KOPT-K1 (cell line): ENCODE measurements around the gene PROSER3.
"Not testable (repeated sequence)": the region's sequence is repeated elsewhere in the genome, so short reads cannot be mapped to it uniquely, and the experiment has no call there.

Experiments used
- H3K27ac ChIP-seq: fragments of 200-600 bp; sonication (generic); 2 replicates; pipeline ENCODE4 v1.5.1; 2016; ENCODE audit warnings: antibody characterized with exemption, mild to moderate bottlenecking, low read depth, low read length; ENCODE audit not compliant: poor library complexity, severe bottlenecking
- H3K36me3 ChIP-seq: fragments of 200-600 bp; sonication (generic); 2 replicates; pipeline ENCODE4 v1.5.1; 2017; ENCODE audit warnings: antibody characterized with exemption, mild to moderate bottlenecking, low read length, moderate library complexity; ENCODE audit not compliant: insufficient read depth
- H3K9me3 ChIP-seq: fragments of 200-600 bp; sonication (generic); 2 replicates; pipeline ENCODE4 v1.5.1; 2017; ENCODE audit warnings: antibody characterized with exemption, low read length, mild to moderate bottlenecking; ENCODE audit not compliant: insufficient read depth, poor library complexity, severe bottlenecking

The PROSER3 gene

DNA sequence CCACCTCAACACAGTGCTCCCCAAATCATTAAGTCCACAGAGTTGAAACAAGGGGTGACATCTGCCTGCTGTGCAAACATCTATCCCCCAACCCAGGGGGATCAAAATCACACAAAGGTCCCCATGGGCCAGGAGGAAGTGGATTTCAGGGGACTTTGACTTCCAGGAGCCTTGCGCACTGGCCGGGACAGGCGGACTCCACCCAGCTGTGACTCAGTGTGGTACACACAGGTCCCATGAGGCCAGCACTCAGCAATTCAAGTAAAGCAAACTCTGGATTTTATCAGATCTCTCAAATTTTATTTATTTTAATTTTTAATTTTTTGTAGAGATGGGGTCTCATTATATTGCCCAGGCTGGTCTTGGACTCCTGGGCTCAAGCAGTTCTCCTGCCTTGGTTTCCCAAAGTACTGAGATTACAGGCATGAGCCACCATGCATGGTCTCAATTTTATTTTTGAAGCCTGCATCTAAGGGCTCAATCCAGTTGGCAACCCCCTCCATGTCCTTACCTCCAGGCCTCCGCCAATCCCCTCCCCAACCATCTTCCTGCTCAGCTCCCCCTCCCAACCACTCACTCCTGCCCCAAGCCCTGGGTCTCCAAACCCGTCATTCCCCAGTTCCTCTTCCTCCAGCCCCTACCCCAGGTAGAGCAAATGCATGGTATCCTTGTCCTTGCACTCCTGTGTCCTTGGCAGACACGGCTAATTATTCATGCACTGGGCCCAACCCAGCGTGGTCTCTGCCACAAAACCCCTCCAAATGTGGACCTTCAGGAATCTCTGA is 35.6 kb downstream of the PROSER3 start:
- no peaks in the 10 kb centered on the region; the same call in 1 of the 2 replicates for H3K36me3 ChIP-seq
- H3K27ac ChIP-seq, result no peak overlapping the region
- H3K9me3 ChIP-seq, result no peaks in the 10 kb centered on the region

DNA sequence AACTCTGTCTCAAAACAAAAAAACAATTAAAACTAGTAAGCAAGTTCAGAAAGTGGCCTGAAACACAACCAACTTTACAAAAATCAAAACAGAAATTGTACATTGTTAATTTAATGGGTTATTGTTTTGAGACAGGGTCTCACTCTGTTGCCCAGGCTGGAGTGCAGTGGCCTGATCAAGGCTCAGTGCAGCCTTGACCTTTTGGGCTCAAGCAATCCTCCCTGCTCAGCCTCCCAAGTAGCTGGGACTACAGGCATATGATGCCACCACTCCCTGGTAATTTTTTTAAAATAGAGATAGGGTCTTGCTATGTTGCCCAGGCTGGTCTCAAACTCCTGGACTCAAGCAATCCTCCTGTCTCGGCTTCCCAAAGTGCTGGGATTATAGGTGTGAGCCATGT is 37.6 kb downstream of the PROSER3 start:
- H3K27ac ChIP-seq, H3K9me3 ChIP-seq, H3K36me3 ChIP-seq: not testable (repeated sequence)

DNA sequence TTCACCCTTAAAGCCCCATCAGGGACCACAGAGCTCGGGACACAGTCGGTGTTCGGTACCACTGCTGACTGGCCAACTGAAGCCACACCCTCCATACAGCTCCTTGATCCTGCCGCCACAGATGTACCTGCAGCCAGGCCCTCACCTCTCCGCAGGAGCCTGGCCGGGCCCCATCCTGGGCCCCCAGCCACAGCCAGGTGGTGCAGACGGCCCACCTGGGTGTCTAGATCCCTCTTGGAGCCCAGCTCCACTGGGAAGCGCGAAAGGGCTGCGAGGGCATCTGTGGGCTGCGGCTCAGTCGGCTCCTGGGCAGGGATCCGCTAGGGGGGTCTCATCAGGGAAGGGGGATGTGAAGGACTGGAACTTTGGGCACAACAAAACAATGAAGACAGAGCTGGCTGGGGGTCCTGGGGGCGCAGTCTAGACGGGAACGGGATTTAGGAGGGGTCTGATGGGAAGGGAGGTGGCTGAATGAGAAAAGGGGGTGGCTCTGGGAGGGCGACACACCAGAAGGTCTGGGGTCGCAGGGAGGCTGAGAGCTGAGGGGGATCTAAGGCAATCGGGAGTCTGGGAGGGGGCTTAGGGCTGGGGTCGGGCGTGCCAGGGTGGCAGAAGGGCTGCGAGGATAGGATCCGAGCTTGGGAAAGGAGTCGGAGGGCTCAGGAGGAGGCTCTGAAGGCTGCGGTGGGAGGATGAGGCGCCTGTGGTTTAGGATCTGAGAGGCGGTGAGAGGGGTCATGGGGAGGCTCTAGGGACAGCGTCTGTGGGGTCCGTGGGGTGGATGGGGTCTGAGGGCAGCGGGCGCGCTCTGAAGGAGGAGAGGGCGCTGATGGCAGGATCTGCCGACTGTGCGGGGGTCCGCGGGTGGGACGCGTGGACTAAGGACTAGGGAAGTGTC is 38.9 kb downstream of the PROSER3 start:
- H3K9me3 ChIP-seq, result no peaks in the 10 kb centered on the region
- H3K27ac ChIP-seq, result no peak overlapping the region
- no peaks in the 10 kb centered on the region for H3K36me3 ChIP-seq

- Histone ChIP-seq H3K9me3 (no peaks in the 10 kb centered on the region), H3K36me3 (no peaks in the 10 kb centered on the region), H3K27ac (no peak overlapping the region)
These were observed 39.7 kb downstream of the PROSER3 start for GRCh38 chr19:35797663-35798062.

- H3K36me3 ChIP-seq, result no peaks in the 10 kb centered on the region
- H3K27ac ChIP-seq, result no peak overlapping the region
- no peaks in the 10 kb centered on the region for H3K9me3 ChIP-seq
These were observed 43.9 kb downstream of the PROSER3 start for GRCh38 chr19:35801828-35802227.

GRCh38 chr19:35805526-35806102 is 47.6 kb downstream of the PROSER3 start:
- Histone ChIP-seq H3K9me3 (no peaks in the 10 kb centered on the region), H3K36me3 (no peaks in the 10 kb centered on the region), H3K27ac (no peak overlapping the region)

DNA sequence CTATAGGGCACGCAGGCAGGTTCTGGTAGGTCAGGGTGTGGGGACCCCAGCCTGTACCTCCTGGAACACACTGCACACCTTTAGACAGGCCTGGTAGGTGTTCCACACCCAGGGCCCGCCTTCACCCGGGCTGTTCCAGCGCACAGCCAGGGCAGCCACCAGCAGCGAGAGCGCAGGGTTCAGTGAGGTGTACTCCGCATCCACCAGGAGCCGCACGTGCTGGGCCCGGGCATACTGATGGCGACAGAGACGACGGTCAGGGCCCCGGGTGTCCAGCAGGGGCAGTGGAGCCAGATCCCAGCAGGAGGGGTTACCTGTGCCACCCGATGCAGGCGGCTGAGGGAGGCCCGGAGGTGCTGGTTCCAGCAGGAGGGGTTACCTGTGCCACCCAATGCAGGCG is 48.6 kb downstream of the PROSER3 start:
- no peak overlapping the region for H3K27ac ChIP-seq

GRCh38 chr19:35807633-35808032 is 49.7 kb downstream of the PROSER3 start:
- Histone ChIP-seq H3K27ac (no peak overlapping the region), H3K36me3 (no peaks in the 10 kb centered on the region), H3K9me3 (no peaks in the 10 kb centered on the region)

More for the DNA sequence above, 48.6 kb downstream of the PROSER3 start:
- no peaks in the 10 kb centered on the region for H3K36me3 ChIP-seq
- H3K9me3 ChIP-seq, result no peaks in the 10 kb centered on the region

DNA sequence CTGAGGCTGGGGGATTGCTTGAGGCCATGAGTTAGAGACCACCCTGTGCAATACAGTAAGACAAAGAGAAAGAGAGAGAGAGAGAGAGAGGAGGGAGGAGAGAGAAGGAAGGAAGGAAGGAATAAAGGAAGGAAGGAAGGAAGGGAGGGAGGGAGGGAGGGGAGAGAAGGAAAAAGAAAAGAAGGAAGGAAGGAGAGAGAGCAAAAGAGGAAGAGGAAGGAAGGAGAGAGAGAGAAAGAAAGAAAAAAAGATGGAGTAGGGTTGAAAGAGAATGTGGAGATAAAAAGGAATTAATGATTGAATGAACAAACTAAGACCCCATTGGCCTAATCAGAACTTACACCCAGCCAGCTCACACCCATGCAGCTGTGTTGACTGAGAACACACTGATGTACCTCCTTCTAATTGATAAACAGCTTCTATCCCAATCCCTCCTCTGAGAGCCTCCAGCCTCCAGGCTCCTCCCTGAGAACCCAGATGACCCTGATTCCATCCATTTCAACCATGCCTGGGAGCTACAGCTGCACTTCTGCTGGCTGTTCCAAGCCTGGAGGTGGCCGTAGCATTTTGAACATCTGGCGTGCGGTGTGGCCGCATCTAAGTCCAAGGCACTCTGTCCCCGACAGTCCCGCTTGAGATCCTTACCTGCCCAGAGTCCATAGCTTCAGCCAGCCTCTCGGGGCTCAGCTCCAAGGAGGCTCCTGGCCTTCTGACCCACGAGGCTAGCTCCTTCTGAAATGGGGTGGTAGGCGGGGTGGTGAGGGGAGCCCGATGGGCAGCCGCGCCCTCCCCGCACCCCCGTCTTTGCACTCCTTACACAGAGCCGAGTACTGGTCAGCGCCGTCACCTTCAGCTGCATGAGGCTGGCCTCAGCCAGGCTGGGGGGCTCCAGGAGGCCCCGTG is 53.6 kb downstream of the PROSER3 start:
- no peaks in the 10 kb centered on the region for H3K36me3 ChIP-seq
- no peak overlapping the region for H3K27ac ChIP-seq
- H3K9me3 ChIP-seq, result no peaks in the 10 kb centered on the region

DNA sequence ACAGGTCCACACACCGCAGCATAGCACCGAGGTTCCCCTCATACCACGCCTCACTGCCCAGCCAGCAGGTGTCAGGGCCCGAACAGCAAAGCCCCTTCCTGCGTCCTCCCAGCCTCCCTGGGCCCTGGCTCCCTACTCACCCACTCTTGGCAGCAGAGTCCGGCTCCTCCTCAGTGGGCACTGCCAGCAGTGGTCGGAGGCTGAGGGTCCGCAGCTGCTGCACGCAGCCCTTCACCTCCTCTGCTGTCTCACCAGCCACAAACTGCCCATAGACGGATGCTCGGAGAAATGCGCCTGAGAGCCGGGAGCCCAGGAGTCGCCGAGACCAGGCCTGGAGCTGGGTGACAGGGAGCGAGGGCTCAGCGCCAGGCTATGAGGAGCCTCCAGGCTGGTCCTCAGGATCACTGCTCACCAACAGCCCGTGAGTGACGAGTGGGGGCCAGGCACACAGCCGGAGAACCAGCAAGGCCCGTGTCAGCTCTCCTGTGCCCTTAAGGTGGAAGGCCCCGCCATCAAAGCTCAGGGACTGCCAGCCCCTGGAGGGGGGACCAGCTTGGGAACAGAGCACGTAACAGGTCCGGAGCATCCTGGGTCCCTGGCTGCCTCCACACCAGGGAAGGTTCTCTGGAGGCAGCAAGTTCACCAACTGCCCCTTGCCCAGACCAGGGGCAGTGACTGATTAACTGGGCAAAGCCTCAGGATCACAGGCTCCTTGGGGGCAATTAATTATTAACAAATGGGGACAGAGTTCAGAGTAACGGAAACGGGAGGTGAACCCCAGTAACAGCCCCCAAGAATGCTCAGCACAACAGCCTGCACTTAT is 54.5 kb downstream of the PROSER3 start, which contains the start of gene PRODH2:
PRODH2 (minus strand) TSS at position 626 of the 823 bp plus-strand sequence; CDS start at position 586, 40 bp downstream.
- no peaks in the 10 kb centered on the region for H3K36me3 ChIP-seq
- no peaks in the 10 kb centered on the region for H3K9me3 ChIP-seq
- H3K27ac ChIP-seq, result no peak within 1 kb of the TSS

DNA sequence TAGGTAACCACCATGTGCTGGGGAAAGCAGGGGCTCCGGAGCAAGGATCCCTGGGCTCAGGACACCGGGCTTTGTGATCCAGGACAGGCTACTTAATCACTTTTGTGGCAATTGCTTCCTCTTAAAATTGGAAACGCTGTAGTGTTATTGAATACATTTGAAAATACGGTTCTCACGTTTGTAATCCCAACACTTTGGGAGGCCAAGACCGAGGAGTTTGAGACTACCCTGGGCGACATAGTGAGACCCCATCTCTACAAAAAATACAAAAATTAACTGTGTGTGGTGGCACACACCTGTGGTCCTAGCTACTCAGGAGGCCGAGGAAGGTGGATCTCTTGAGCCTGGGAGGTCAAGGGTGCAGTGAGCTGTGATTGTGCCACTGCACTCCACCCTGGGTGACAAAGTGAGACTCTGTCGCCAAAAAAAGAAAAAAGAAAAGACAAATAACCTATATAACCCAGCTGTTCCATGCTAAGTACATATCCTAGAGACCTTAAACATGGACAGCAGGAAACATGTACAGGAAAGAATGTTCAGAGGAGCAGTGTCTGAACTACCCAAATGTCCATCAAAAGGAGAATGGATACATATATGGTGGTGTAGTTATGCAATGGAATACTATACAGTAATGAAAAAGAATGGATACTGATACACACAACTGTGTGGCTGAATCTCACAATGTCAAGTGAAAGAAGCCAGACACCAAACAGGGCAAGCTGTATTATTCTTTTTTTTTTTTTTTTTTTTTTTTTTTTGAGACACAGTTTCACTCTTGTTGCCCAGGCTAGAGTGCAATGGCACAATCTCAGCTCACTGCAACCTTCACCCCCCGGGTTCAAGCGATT is 55.3 kb downstream of the PROSER3 start:
- H3K36me3 ChIP-seq, result no peaks in the 10 kb centered on the region
- no peaks in the 10 kb centered on the region for H3K9me3 ChIP-seq
- no peak overlapping the region for H3K27ac ChIP-seq

DNA sequence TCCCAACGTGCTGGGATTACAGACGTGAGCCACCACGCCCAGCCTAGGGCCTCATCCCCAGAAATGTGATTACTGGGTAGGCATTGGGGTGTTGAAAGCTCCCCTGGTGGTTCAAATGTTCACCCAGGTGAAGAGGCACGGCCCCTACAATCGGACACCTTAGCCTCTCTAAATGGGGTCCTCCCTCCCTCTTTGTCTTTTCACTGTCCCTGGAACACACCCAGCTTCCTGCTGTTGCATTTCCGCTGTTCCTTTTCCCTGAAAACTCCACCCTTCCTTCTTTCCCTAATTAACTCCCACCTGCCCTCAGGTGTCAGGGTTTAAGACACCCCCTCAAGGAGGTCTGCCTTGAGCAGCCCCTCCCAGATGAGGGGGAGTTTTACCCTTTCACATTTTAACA is 58.3 kb downstream of the PROSER3 start:
- Histone ChIP-seq H3K9me3 (no peaks in the 10 kb centered on the region), H3K36me3 (no peaks in the 10 kb centered on the region), H3K27ac (no peak overlapping the region)

GRCh38 chr19:35816846-35817245 is 58.9 kb downstream of the PROSER3 start:
- Histone ChIP-seq H3K36me3 (no peaks in the 10 kb centered on the region), H3K27ac (no peak overlapping the region), H3K9me3 (no peaks in the 10 kb centered on the region)
